ENCODE data around the gene SSTR5. TPM values are rescaled to one million over a fixed set of nuclear protein-coding genes. Genes with fewer than 3 reads are reported as not detected.

The SSTR5 gene
- polyA plus RNA-seq, 2 of the 4 experiments (the other 2 are of a cell fraction), result 0.06 to 0.08 TPM

- H3K4me1 ChIP-seq, result no peaks in the 10 kb centered on the region
- no peak overlapping the region for H3K4me2 ChIP-seq
- TF ChIP-seq HOXA7 (CRISPR knock-in tag; IDR thresholded peaks at IDR 0.05), result no peak
- no peak for TF ChIP-seq MYC (IDR thresholded peaks at IDR 0.05; ENCODE audit: borderline replicate concordance, low read length)
- TF ChIP-seq NPAS2 (CRISPR knock-in tag; IDR thresholded peaks at IDR 0.05; ENCODE audit: borderline replicate concordance), result no peak
- TF ChIP-seq ZSCAN20 (CRISPR knock-in tag; IDR thresholded peaks at IDR 0.05), result no peak
- TF ChIP-seq BHLHE40 (IDR thresholded peaks at IDR 0.05; ENCODE audit: low read depth, low read length), result no peak
- H3K9me3 ChIP-seq, result no peaks in the 10 kb centered on the region
- no peak for FAIRE-seq
- POLR2A ChIA-PET, result no interaction called here
- H3K27ac ChIP-seq, result no peak overlapping the region
- CTCF ChIA-PET, result interaction anchor here (3.6 kb wide), 1 partner anchor 30 kb away, joined by 22 read pairs; no protein-coding TSS in a partner anchor
- H3K4me3 ChIP-seq, result no peak overlapping the region
- DNase-seq (ENCODE audit: low read depth in 1 of 2, low spot score in 1 of 2), result no peak
- no peak for ATAC-seq
- WGBS (ENCODE audit: missing lambda C conversion rate), result 49% methylated on average over 26 of the region's 35 CpGs
Observed at GRCh38 chr16:1026057-1026783, 46.3 kb upstream of the SSTR5 start.

GRCh38 chr16:1026784-1027500 is 45.6 kb upstream of the SSTR5 start:
- H3K4me2 ChIP-seq, result no peak overlapping the region
- 69% methylated on average over 19 of the region's 27 CpGs for WGBS (ENCODE audit: missing lambda C conversion rate)
- H3K4me3 ChIP-seq, result no peak overlapping the region
- CTCF ChIA-PET, result interaction anchor here (3.6 kb wide), 1 partner anchor 30 kb away, joined by 22 read pairs; no protein-coding TSS in a partner anchor
- FAIRE-seq (no peak), ATAC-seq (peak in 1 of 2 experiments; percentile 18; a peak in 3 of 6 replicates), DNase-seq (ENCODE audit: low read depth in 1 of 2, low spot score in 1 of 2) (no peak)
- H3K9me3 ChIP-seq, result no peaks in the 10 kb centered on the region
- no peak overlapping the region for H3K27ac ChIP-seq
- TF ChIP-seq BHLHE40 (IDR thresholded peaks at IDR 0.05; ENCODE audit: low read depth, low read length), result no peak
- no peak for TF ChIP-seq KDM1A (IDR thresholded peaks at IDR 0.05; ENCODE audit: low read depth)
- TF ChIP-seq PHF8 (IDR thresholded peaks at IDR 0.05; ENCODE audit: borderline replicate concordance, low read depth), result no peak
- no peak for TF ChIP-seq E2F6 (IDR thresholded peaks at IDR 0.05; ENCODE audit: borderline replicate concordance, low read depth)
- TF ChIP-seq RAD21 (conservative IDR thresholded peaks at IDR 0.05 in 1 of 2, IDR thresholded peaks at IDR 0.05 in 1 of 2), result no peak
- no peak for TF ChIP-seq HES2 (IDR thresholded peaks at IDR 0.05)
- no peak for TF ChIP-seq SMC3 (IDR thresholded peaks at IDR 0.05)
- no peak for TF ChIP-seq ZNF302 (CRISPR knock-in tag; IDR thresholded peaks at IDR 0.05)
- TF ChIP-seq ELK1 (IDR thresholded peaks at IDR 0.05; ENCODE audit: low read depth, low read length), result no peak
- TF ChIP-seq HEYL (CRISPR knock-in tag; IDR thresholded peaks at IDR 0.05), result no peak
- TF ChIP-seq MYC (IDR thresholded peaks at IDR 0.05; ENCODE audit: borderline replicate concordance, low read length), result no peak
- no peak for TF ChIP-seq RNF2 (IDR thresholded peaks at IDR 0.05; ENCODE audit: borderline replicate concordance, low read depth)
- no peaks in the 10 kb centered on the region for H3K4me1 ChIP-seq
- POLR2A ChIA-PET, result no interaction called here

GRCh38 chr16:1027501-1027815 is 45.1 kb upstream of the SSTR5 start:
- no peaks in the 10 kb centered on the region for H3K4me1 ChIP-seq
- H3K9me3 ChIP-seq, result no peaks in the 10 kb centered on the region
- 68% methylated on average over 22 of the region's 22 CpGs for WGBS (ENCODE audit: missing lambda C conversion rate)
- DNase-seq (ENCODE audit: low read depth in 1 of 2, low spot score in 1 of 2), result no peak
- no peak overlapping the region for H3K4me3 ChIP-seq
- FAIRE-seq, result no peak
- H3K4me2 ChIP-seq, result no peak overlapping the region
- no peak for TF ChIP-seq E2F6 (IDR thresholded peaks at IDR 0.05; ENCODE audit: borderline replicate concordance, low read depth)
- no peak for ATAC-seq
- ChIA-PET CTCF (interaction anchor here (3.6 kb wide), 1 partner anchor 29 kb away, joined by 22 read pairs; no protein-coding TSS in a partner anchor), POLR2A (no interaction called here)
- no peak overlapping the region for H3K27ac ChIP-seq
